HCT116 (cell line): ENCODE results near the gene BSND. TPM values are rescaled to one million over a fixed set of nuclear protein-coding genes. Genes with fewer than 3 reads are reported as not detected.
A peak's percentile ranks its signal among the peaks of the same experiment; 100 is the strongest.

Source experiments
- ATAC-seq: fragments of 200-7000 bp; cut with Tn5 transposase; 2 replicates; pipeline ENCODE4 v1.9.1; 2020; ENCODE audit warnings: mild to moderate bottlenecking, moderate library complexity
- BruUV-seq: library from RNA; stranded (reverse); fragments of 400-500 nt; replicated peaks from 2 replicates; lab custom pipeline; 2021; lab: Mats Ljungman, UMichigan
- CTCF ChIA-PET: fragments of 300-600 bp; sonication (Branson Sonifier 250); formaldehyde crosslinking; loops from one replicate; lab custom pipeline; 2021; ENCODE audit warnings: antibody characterized with exemption; lab: Charles Lee
- POLR2A ChIA-PET: fragments of 300-600, 350-600 bp; sonication (Branson Sonifier 250); formaldehyde crosslinking; loops from one replicate; lab custom pipeline; 2021; ENCODE audit warnings: antibody characterized with exemption; lab: Charles Lee
- RAD21 ChIA-PET, 2 experiments: fragments of 300-600 bp; sonication (Branson Sonifier 250); formaldehyde crosslinking; loops; one replicate each; lab custom pipeline; 2023; ENCODE audit warnings: low total read pairs in 2 of 2; ENCODE audit not compliant: uncharacterized antibody in 2 of 2, unreplicated experiment in 2 of 2, low non-redundant PET in 1 of 2; lab: Charles Lee
- DNase-seq: peaks from one replicate; pipeline ENCODE4 v3.0.0-alpha.2; 2010; ENCODE audit warnings: low read depth, low spot score
- H2AFZ ChIP-seq: fragments of 200-600 bp; shearing (Covaris generic), sonication (generic); 2 replicates; pipeline ENCODE4 v1.6.1; 2017; ENCODE audit warnings: low read depth, mixed run types, mixed read lengths, antibody characterized with exemption, low read length; ENCODE audit not compliant: poor library complexity, severe bottlenecking
- H3K27ac ChIP-seq: 2 replicates; pipeline ENCODE4 v1.5.1; 2012; ENCODE audit warnings: low read depth, low read length
- H3K27me3 ChIP-seq: fragments of 200-600 bp; sonication (generic); 2 replicates; pipeline ENCODE4 v1.6.1; 2016; ENCODE audit warnings: mixed run types, low read length, mixed read lengths; ENCODE audit not compliant: insufficient read depth
- H3K36me3 ChIP-seq, 2 experiments: fragments of 200-500 bp in 1 of 2; fragments of 200-600 bp in 1 of 2; sonication (Bioruptor generic) in 1 of 2; sonication (generic) in 1 of 2; 2 replicates each; pipeline versions ENCODE4 v1.5.1 to v1.6.1; 2014 to 2016; ENCODE audit warnings: low read length in 2 of 2, inconsistent platforms in 1 of 2, mixed read lengths in 1 of 2, mixed run types in 1 of 2; ENCODE audit not compliant: insufficient read depth in 2 of 2, control insufficient read depth in 1 of 2
- H3K4me1 ChIP-seq, 2 experiments: fragments of 200-600 bp in 1 of 2; sonication (generic) in 1 of 2; 2 replicates each; pipeline versions ENCODE4 v1.5.1 to v1.6.1; 2012 to 2017; ENCODE audit warnings: low read length in 2 of 2, inconsistent platforms in 1 of 2, mild to moderate bottlenecking in 1 of 2, mixed read lengths in 1 of 2, mixed run types in 1 of 2, moderate library complexity in 1 of 2; ENCODE audit not compliant: insufficient read depth in 2 of 2, control insufficient read depth in 1 of 2
- H3K4me2 ChIP-seq: fragments of 200-600 bp; sonication (generic); 2 replicates; pipeline ENCODE4 v1.6.1; 2017; ENCODE audit warnings: mixed run types, low read length, mixed read lengths
- H3K4me3 ChIP-seq, 2 experiments: fragments of 200-600 bp in 1 of 2; sonication (generic) in 1 of 2; replicated peaks in 1 of 2; 2 replicates each; pipeline ENCODE4 v1.5.1; 2011 to 2016; ENCODE audit warnings: low read length in 2 of 2, control low read depth in 1 of 2, low read depth in 1 of 2, mild to moderate bottlenecking in 1 of 2, mixed read lengths in 1 of 2, mixed run types in 1 of 2
- H3K79me2 ChIP-seq: fragments of 200-600 bp; sonication (generic); 2 replicates; pipeline ENCODE4 v1.6.1; 2017; ENCODE audit warnings: mild to moderate bottlenecking, mixed run types, low read length, moderate library complexity, mixed read lengths; ENCODE audit not compliant: insufficient read depth
- H3K9ac ChIP-seq: fragments of 200-600 bp; sonication (generic); 2 replicates; pipeline ENCODE4 v1.6.1; 2016; ENCODE audit warnings: low read length, mixed read lengths
- H3K9me2 ChIP-seq: fragments of 200-600 bp; sonication (generic), shearing (Covaris generic); 2 replicates; pipeline ENCODE4 v1.6.1; 2017; ENCODE audit warnings: mixed run types, mild to moderate bottlenecking, moderate library complexity; ENCODE audit not compliant: insufficient read depth
- H3K9me3 ChIP-seq, 2 experiments: fragments of 200-500 bp in 1 of 2; fragments of 200-600 bp in 1 of 2; sonication (Bioruptor generic) in 1 of 2; sonication (generic) in 1 of 2; 2 replicates each; pipeline ENCODE4 v1.6.1; 2014 to 2017; ENCODE audit warnings: low read length in 2 of 2, mixed read lengths in 2 of 2, inconsistent platforms in 1 of 2, low read depth in 1 of 2, mild to moderate bottlenecking in 1 of 2, mixed run types in 1 of 2, moderate library complexity in 1 of 2; ENCODE audit not compliant: control insufficient read depth in 1 of 2, insufficient read depth in 1 of 2
- H4K20me1 ChIP-seq: fragments of 200-600 bp; sonication (generic), shearing (Covaris generic); 2 replicates; pipeline ENCODE4 v1.6.1; 2017; ENCODE audit warnings: mixed run types, mild to moderate bottlenecking, moderate library complexity; ENCODE audit not compliant: insufficient read depth
- ATF3 ChIP-seq: IDR thresholded peaks from 2 replicates; pipeline ENCODE4 v1.6.1; 2012
- CBX3 ChIP-seq: IDR thresholded peaks from 2 replicates; pipeline ENCODE4 v1.6.1; 2012; ENCODE audit warnings: low read depth
- CTCF ChIP-seq, 3 experiments: fragments of 200-600 bp in 1 of 3; sonication (generic) in 1 of 3; IDR thresholded peaks in 2 of 3; conservative IDR thresholded peaks in 1 of 3; 2 replicates each; pipeline ENCODE4 v1.5.1; 2012 to 2017; ENCODE audit warnings: low read depth in 2 of 3, low read length in 2 of 3, antibody characterized with exemption in 1 of 3, borderline replicate concordance in 1 of 3, control low read depth in 1 of 3, mild to moderate bottlenecking in 1 of 3, mixed read lengths in 1 of 3, mixed run types in 1 of 3, moderate library complexity in 1 of 3; ENCODE audit not compliant: insufficient read depth in 1 of 3
- EGR1 ChIP-seq: IDR thresholded peaks from 2 replicates; pipeline ENCODE4 v1.6.1; 2012; ENCODE audit warnings: low read depth
- ELF1 ChIP-seq: IDR thresholded peaks from 2 replicates; pipeline ENCODE4 v1.6.1; 2012; ENCODE audit warnings: low read depth, borderline replicate concordance
- EZH2 ChIP-seq: fragments of 200-600 bp; sonication (generic); IDR thresholded peaks from 2 replicates; pipeline ENCODE4 v1.6.1; 2017; ENCODE audit warnings: antibody characterized with exemption, mixed run types
- FOSL1 ChIP-seq: IDR thresholded peaks from 2 replicates; pipeline ENCODE4 v1.6.1; 2012; ENCODE audit warnings: low read depth
- JUND ChIP-seq: IDR thresholded peaks from 2 replicates; pipeline ENCODE4 v1.6.1; 2012
- MAX ChIP-seq: IDR thresholded peaks from 2 replicates; pipeline ENCODE4 v1.6.1; 2012
- POLR2A ChIP-seq: IDR thresholded peaks from 2 replicates; pipeline ENCODE4 v1.7.0; 2011; ENCODE audit warnings: borderline replicate concordance; ENCODE audit not compliant: insufficient read depth, insufficient read length; ENCODE audit errors: extremely low read depth
- POLR2AphosphoS5 ChIP-seq: IDR thresholded peaks from 2 replicates; pipeline ENCODE4 v1.6.1; 2011; ENCODE audit warnings: mild to moderate bottlenecking, low read depth, low read length, moderate library complexity
- RAD21 ChIP-seq: IDR thresholded peaks from 2 replicates; pipeline ENCODE4 v1.6.1; 2012; ENCODE audit warnings: low read depth, mild to moderate bottlenecking
- REST ChIP-seq: IDR thresholded peaks from 2 replicates; pipeline ENCODE4 v1.6.1; 2012; ENCODE audit warnings: low read depth
- SIN3A ChIP-seq: IDR thresholded peaks from 2 replicates; pipeline ENCODE4 v1.6.1; 2012; ENCODE audit warnings: low read depth
- SP1 ChIP-seq: IDR thresholded peaks from 2 replicates; pipeline ENCODE4 v1.6.1; 2012; ENCODE audit warnings: low read depth
- SRF ChIP-seq: IDR thresholded peaks from 2 replicates; pipeline ENCODE4 v1.6.1; 2012; ENCODE audit warnings: low read depth
- TCF7L2 ChIP-seq: IDR thresholded peaks from 2 replicates; pipeline ENCODE4 v1.7.0; 2011; ENCODE audit warnings: borderline replicate concordance, inconsistent platforms; ENCODE audit not compliant: insufficient read depth, insufficient read length; ENCODE audit errors: extremely low read depth
- YY1 ChIP-seq: IDR thresholded peaks from 2 replicates; pipeline ENCODE4 v1.6.1; 2011; ENCODE audit warnings: low read length, low read depth, moderate library complexity, mild to moderate bottlenecking; ENCODE audit not compliant: insufficient replicate concordance; ENCODE audit errors: extremely low read depth
- ZBTB33 ChIP-seq: IDR thresholded peaks from 2 replicates; pipeline ENCODE4 v1.6.1; 2011; ENCODE audit warnings: mild to moderate bottlenecking, low read length, moderate library complexity; ENCODE audit not compliant: insufficient replicate concordance; ENCODE audit errors: extremely low read depth
- ZFX ChIP-seq: fragments of 450-650 bp; IDR thresholded peaks from 2 replicates; pipeline ENCODE4 v1.6.1; 2017
- intact Hi-C: fragments of 100-400 bp; cut with micrococcal nuclease; formaldehyde crosslinking; loops from 2 replicates; pipeline ENCODE4 v1.10.0; 2022
- total RNA-seq: library from RNA; stranded (reverse); gene quantifications from one replicate; pipeline ENCODE4 v1.2.1, GENCODE V29; 2021; ENCODE audit not compliant: unreplicated experiment

Gene BSND
- total RNA-seq, 1 experiment from 2014 or later = not detected

- RAD21 ChIA-PET = no interaction called here
- no peaks in the 10 kb centered on the region for H4K20me1 ChIP-seq
- intact Hi-C loops = no loop called here
- no peaks in the 10 kb centered on the region for H3K36me3 ChIP-seq
- H3K27me3 ChIP-seq = no peaks in the 10 kb centered on the region
- H3K4me2 ChIP-seq = no peak overlapping the region
- peaks cover 0 to 4% of the 10 kb centered on the region in 2 experiments; a peak in 1 of 4 replicates for H3K4me1 ChIP-seq
- no peak overlapping the region for H3K27ac ChIP-seq
- no TSS peak for BruUV-seq
- no peaks in the 10 kb centered on the region for H3K9me3 ChIP-seq
- POLR2A ChIA-PET = no interaction called here
- TF ChIP-seq ATF3 = no peak
- no peak for TF ChIP-seq ZBTB33
- TF ChIP-seq EGR1 = no peak
- no peak for TF ChIP-seq EZH2
- no peak for TF ChIP-seq POLR2AphosphoS5
- TF ChIP-seq YY1 = no peak
- no peak for TF ChIP-seq SP1
- no peak for TF ChIP-seq FOSL1
- no peak for TF ChIP-seq ZFX
- TF ChIP-seq SRF = no peak
- TF ChIP-seq RAD21 = no peak
- no peak for TF ChIP-seq POLR2A
- no peak for TF ChIP-seq JUND
- TF ChIP-seq ELF1 = no peak
- no peak for TF ChIP-seq TCF7L2
- no peak for TF ChIP-seq REST
- TF ChIP-seq CBX3 = no peak
- no peak for TF ChIP-seq SIN3A
- no peak for TF ChIP-seq CTCF (IDR thresholded peaks at IDR 0.05 in 2 of 3, conservative IDR thresholded peaks at IDR 0.05 in 1 of 3; ENCODE audit: borderline replicate concordance in 1 of 3, insufficient read depth in 1 of 3, low read depth in 2 of 3, low read length in 2 of 3)
- no peak for TF ChIP-seq MAX
- no peak overlapping the region for H2AFZ ChIP-seq
- H3K9ac ChIP-seq = no peak overlapping the region
- DNase-seq = no peak
- CTCF ChIA-PET = interaction anchor here (1.1 to 2.4 kb wide), 3 partner anchors 33 to 44 kb away, joined by 3 to 15 read pairs (median 12); no protein-coding TSS in a partner anchor
- no peaks in the 10 kb centered on the region for H3K9me2 ChIP-seq
- H3K4me3 ChIP-seq = no peak overlapping the region
- no peaks in the 10 kb centered on the region for H3K79me2 ChIP-seq
- peak; percentile 27; the same call in 1 of the 2 replicates for ATAC-seq
Measured at GRCh38 chr1:54989473-54989872, 9.3 kb upstream of the BSND start.
